Measurements from ENCODE around the gene TSPAN11.

TSPAN11 gene

GRCh38 chr12:30959110-30959710, 32.7 kb downstream of the TSPAN11 start:
- Histone ChIP-seq H3K9me3 (ENCODE audit: control insufficient read depth, low read length) (no peaks in the 10 kb centered on the region), H3K36me3 (ENCODE audit: control insufficient read depth, insufficient read depth, low read length) (no peaks in the 10 kb centered on the region), H3K4me3 (ENCODE audit: extremely low read depth, insufficient read depth, low read length, poor library complexity, severe bottlenecking) (no peak overlapping the region), H3K27ac (ENCODE audit: low read depth, low read length, severe bottlenecking) (no peak overlapping the region), H3K4me1 (ENCODE audit: control insufficient read depth, insufficient read depth, low read length, poor library complexity, severe bottlenecking) (no peaks in the 10 kb centered on the region)
- WGBS, 2 experiments (ENCODE audit: insufficient coverage in 2 of 2), result 89 to 93% methylated on average over 15 to 16 of the region's 16 CpGs

DNA sequence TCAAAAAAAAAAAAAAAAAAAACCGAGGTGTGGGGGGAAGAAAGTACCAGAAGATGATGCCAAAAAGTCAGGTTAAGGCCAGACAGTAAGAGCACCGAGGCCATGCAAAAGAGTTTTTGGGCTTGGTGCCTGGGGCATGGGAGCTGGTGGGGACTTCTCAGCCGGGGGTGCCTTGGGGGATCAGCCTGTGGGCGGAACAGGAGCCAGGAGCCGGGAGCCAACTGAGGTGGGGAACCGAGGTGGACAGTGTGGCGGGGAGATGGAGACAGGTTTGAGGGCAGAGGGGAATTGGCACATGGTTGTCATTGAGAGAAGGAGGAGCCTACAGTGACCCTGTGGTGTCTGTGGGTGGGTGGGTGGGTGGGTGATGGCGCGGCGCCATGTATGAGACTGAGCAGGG, 33.2 kb downstream of the TSPAN11 start:
- WGBS, 2 experiments (ENCODE audit: insufficient coverage in 2 of 2), result 93 to 100% methylated on average over 2 of the region's 10 CpGs
- H3K36me3 ChIP-seq (ENCODE audit: control insufficient read depth, insufficient read depth, low read length), result no peaks in the 10 kb centered on the region

DNA sequence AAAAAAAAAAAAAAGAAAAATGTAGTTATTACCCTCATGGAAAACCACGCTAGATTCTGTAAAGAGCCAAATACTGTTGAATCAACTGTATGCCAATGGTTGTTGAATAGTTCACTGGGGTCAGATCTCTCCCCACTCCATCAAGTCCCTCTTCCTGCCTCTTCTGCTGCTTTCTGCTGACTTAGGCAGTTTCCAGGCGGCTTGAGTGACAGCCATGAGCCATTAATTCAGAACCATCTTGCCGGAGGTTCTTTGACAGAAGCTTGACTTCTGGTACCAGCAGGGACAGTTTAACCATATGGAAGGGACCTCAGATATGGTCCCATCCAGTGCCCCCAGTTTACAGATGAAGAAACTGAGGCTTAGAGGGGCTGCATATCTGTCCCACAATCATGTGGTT, 34.5 kb downstream of the TSPAN11 start:
- WGBS, 2 experiments (ENCODE audit: insufficient coverage in 2 of 2), result 94 to 96% methylated on average over 2 of the region's 3 CpGs
- H3K27ac ChIP-seq (ENCODE audit: low read depth, low read length, severe bottlenecking), result no peak overlapping the region
- H3K4me3 ChIP-seq (ENCODE audit: extremely low read depth, insufficient read depth, low read length, poor library complexity, severe bottlenecking), result no peak overlapping the region
- H3K4me1 ChIP-seq (ENCODE audit: control insufficient read depth, insufficient read depth, low read length, poor library complexity, severe bottlenecking), result no peaks in the 10 kb centered on the region
- no peaks in the 10 kb centered on the region for H3K36me3 ChIP-seq (ENCODE audit: control insufficient read depth, insufficient read depth, low read length)
- no peaks in the 10 kb centered on the region for H3K9me3 ChIP-seq (ENCODE audit: control insufficient read depth, low read length)

More for the DNA sequence above, 33.2 kb downstream of the TSPAN11 start:
- no peaks in the 10 kb centered on the region for H3K4me1 ChIP-seq (ENCODE audit: control insufficient read depth, insufficient read depth, low read length, poor library complexity, severe bottlenecking)
- no peak overlapping the region for H3K27ac ChIP-seq (ENCODE audit: low read depth, low read length, severe bottlenecking)
- no peaks in the 10 kb centered on the region for H3K9me3 ChIP-seq (ENCODE audit: control insufficient read depth, low read length)
- H3K4me3 ChIP-seq (ENCODE audit: extremely low read depth, insufficient read depth, low read length, poor library complexity, severe bottlenecking), result no peak overlapping the region

- Histone ChIP-seq H3K4me1 (ENCODE audit: control insufficient read depth, insufficient read depth, low read length, poor library complexity, severe bottlenecking) (no peaks in the 10 kb centered on the region), H3K36me3 (ENCODE audit: control insufficient read depth, insufficient read depth, low read length) (no peaks in the 10 kb centered on the region), H3K27ac (ENCODE audit: low read depth, low read length, severe bottlenecking) (no peak overlapping the region), H3K4me3 (ENCODE audit: extremely low read depth, insufficient read depth, low read length, poor library complexity, severe bottlenecking) (no peak overlapping the region), H3K9me3 (ENCODE audit: control insufficient read depth, low read length) (no peaks in the 10 kb centered on the region)
- WGBS, 2 experiments (ENCODE audit: insufficient coverage in 2 of 2), result no CpG with 5 or more reads among the region's 2 CpGs
Observed at GRCh38 chr12:30962047-30962446, 35.5 kb downstream of the TSPAN11 start.

DNA sequence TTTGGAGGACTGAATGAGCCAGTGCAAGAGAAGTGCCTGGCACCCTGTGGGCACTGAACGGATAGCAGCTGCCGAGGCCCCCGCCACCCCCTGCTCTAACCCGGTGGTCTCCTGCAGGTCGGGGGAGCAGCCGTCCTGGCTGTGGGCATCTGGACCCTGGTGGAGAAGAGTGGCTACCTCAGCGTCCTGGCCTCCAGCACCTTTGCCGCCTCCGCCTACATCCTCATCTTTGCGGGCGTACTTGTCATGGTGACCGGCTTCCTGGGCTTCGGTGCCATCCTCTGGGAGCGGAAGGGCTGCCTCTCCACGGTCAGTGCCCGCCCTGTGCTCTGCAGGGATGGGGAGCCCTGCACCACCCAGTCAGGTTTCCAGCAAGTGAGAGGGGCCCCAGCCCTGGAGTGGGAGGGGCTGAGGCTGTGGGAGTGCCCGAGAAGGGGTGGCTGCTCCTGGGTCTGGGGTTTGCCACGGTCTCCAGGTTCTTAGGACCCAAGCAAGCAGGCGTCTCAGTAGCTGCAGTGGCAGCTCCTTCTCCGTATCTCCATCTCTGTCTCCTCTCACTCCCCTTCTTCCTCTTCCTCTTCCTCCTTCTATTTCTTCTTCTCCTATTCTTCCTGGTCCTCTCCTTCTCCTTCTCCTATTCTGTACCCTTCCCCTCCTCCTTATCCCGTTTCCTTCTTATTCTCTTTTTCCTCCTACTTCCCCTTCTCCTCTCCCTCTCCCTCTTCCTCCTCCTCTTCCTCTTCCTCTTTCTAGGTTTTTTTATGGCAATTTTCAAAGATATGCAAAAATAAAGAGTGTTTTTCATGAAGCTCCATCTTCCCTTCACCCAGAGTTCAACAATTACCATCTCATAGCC, 37.4 kb downstream of the TSPAN11 start:
- WGBS, 2 experiments (ENCODE audit: insufficient coverage in 2 of 2), result 88 to 93% methylated on average over 20 to 21 of the region's 21 CpGs

DNA sequence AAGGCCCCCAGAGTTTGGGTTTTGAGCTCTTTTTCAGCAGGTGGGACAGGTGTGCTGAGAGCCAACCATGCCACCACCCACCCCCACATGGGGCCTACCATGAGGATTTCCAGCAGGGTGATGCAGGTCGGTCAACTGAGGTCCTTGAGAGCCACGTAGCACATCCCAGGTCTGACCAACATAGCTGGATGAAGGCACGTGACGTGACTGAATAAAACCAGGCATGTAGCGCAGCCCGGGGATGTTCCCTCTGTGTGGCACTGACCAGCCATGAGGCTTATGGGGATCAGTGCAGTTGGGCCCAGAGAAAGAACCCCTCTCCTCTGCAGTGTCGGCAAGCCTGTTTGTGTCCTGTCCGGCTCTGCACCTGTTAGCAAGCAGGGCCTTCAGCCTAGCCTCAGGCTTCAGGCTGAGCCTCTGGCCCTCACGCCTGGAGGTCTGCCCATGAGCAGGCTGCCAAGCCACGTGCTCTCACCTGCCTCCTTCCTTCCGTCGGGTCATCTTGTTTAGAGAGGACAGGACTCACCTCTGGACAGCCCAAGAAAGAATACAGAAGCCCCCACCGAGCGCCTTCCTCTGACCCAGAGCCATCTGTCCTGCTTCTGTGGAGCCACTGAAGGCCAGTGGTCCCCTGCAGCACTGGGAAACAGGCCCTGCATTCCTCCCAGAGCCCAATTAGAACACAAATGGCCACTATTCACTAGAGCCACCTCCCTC, 38.5 kb downstream of the TSPAN11 start:
- Histone ChIP-seq H3K4me3 (ENCODE audit: extremely low read depth, insufficient read depth, low read length, poor library complexity, severe bottlenecking) (no peak overlapping the region), H3K36me3 (ENCODE audit: control insufficient read depth, insufficient read depth, low read length) (no peaks in the 10 kb centered on the region), H3K27ac (ENCODE audit: low read depth, low read length, severe bottlenecking) (no peak overlapping the region), H3K4me1 (ENCODE audit: control insufficient read depth, insufficient read depth, low read length, poor library complexity, severe bottlenecking) (no peaks in the 10 kb centered on the region), H3K9me3 (ENCODE audit: control insufficient read depth, low read length) (no peaks in the 10 kb centered on the region)
- 85 to 91% methylated on average over 14 of the region's 14 CpGs for WGBS, 2 experiments (ENCODE audit: insufficient coverage in 2 of 2)

More for the DNA sequence above, 37.4 kb downstream of the TSPAN11 start:
- no peak overlapping the region for H3K4me3 ChIP-seq (ENCODE audit: extremely low read depth, insufficient read depth, low read length, poor library complexity, severe bottlenecking)
- no peaks in the 10 kb centered on the region for H3K36me3 ChIP-seq (ENCODE audit: control insufficient read depth, insufficient read depth, low read length)
- no peaks in the 10 kb centered on the region for H3K9me3 ChIP-seq (ENCODE audit: control insufficient read depth, low read length)
- H3K4me1 ChIP-seq (ENCODE audit: control insufficient read depth, insufficient read depth, low read length, poor library complexity, severe bottlenecking), result no peaks in the 10 kb centered on the region
- H3K27ac ChIP-seq (ENCODE audit: low read depth, low read length, severe bottlenecking), result no peak overlapping the region

GRCh38 chr12:30965613-30965985, 39.1 kb downstream of the TSPAN11 start:
- H3K4me3 ChIP-seq (ENCODE audit: extremely low read depth, insufficient read depth, low read length, poor library complexity, severe bottlenecking), result no peak overlapping the region
- H3K36me3 ChIP-seq (ENCODE audit: control insufficient read depth, insufficient read depth, low read length), result no peaks in the 10 kb centered on the region
- H3K27ac ChIP-seq (ENCODE audit: low read depth, low read length, severe bottlenecking), result no peak overlapping the region
- no peaks in the 10 kb centered on the region for H3K9me3 ChIP-seq (ENCODE audit: control insufficient read depth, low read length)
- WGBS, 2 experiments (ENCODE audit: insufficient coverage in 2 of 2), result 71 to 85% methylated on average over 3 to 7 of the region's 11 CpGs
- no peaks in the 10 kb centered on the region for H3K4me1 ChIP-seq (ENCODE audit: control insufficient read depth, insufficient read depth, low read length, poor library complexity, severe bottlenecking)

DNA sequence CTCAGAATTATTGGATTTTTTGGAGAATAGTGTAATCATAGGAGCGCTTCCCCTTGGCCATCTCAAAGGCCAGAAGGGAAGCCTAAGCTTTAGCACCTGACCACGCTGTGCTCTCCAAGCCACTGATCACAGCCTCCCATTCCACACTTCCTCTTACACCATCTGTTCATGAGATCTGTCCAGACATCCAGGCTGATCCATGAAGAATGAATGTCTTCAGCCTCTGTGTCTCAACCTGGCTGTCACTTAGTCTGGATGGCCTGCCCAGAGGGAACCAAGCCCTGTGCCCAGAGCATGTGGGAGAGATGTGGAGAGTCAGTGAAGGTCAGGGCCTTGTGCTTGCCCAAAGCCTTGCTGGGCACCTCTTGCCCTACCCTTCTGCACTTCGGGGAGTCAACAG, 40.5 kb downstream of the TSPAN11 start:
- no peak overlapping the region for H3K27ac ChIP-seq (ENCODE audit: low read depth, low read length, severe bottlenecking)
- 79 to 83% methylated on average over 1 to 2 of the region's 3 CpGs for WGBS, 2 experiments (ENCODE audit: insufficient coverage in 2 of 2)
- no peaks in the 10 kb centered on the region for H3K4me1 ChIP-seq (ENCODE audit: control insufficient read depth, insufficient read depth, low read length, poor library complexity, severe bottlenecking)
- H3K4me3 ChIP-seq (ENCODE audit: extremely low read depth, insufficient read depth, low read length, poor library complexity, severe bottlenecking), result no peak overlapping the region
- H3K36me3 ChIP-seq (ENCODE audit: control insufficient read depth, insufficient read depth, low read length), result no peaks in the 10 kb centered on the region
- no peaks in the 10 kb centered on the region for H3K9me3 ChIP-seq (ENCODE audit: control insufficient read depth, low read length)

DNA sequence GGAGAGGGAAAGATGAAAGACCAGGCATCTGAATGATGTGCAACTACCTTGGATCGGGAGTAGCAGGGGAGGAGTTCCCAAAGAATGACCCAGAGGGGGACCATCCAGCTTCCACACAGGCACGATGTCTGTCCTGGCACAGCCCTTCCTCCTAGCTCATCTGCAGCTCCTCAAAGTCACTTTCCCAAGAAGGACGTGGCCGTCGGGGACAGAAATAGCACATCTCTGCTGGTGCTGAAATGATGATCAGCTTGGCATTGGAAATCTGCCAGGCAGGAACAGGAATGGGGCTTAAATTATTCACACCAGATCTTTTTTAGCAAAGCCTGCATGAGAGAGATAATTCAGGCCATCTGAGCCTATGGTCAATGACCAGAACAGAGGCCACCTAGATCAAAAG, 41.7 kb downstream of the TSPAN11 start:
- Histone ChIP-seq H3K27ac (ENCODE audit: low read depth, low read length, severe bottlenecking) (no peak overlapping the region), H3K9me3 (ENCODE audit: control insufficient read depth, low read length) (no peaks in the 10 kb centered on the region), H3K4me1 (ENCODE audit: control insufficient read depth, insufficient read depth, low read length, poor library complexity, severe bottlenecking) (no peaks in the 10 kb centered on the region), H3K4me3 (ENCODE audit: extremely low read depth, insufficient read depth, low read length, poor library complexity, severe bottlenecking) (no peak overlapping the region), H3K36me3 (ENCODE audit: control insufficient read depth, insufficient read depth, low read length) (no peaks in the 10 kb centered on the region)
- 89 to 100% methylated on average over 2 to 4 of the region's 5 CpGs for WGBS, 2 experiments (ENCODE audit: insufficient coverage in 2 of 2)

DNA sequence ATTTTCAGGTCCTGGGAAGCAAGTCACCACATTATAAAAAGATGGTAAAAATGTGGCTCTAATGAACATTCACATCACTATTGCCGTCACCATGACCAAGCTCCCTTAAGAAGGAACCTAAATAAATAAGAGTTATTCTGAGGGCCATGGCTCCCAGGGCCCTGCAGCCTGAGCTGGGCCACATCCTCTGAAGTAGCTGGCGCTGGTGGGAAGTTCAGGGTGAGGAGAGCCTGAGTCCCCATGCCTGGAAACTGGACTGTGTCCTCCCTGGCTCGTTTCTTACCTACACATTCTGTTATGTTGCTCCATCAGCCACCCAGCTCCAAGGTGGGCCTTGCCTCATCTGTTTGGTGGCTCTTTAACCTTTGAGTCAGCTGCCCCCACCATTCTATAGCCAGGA, 42.5 kb downstream of the TSPAN11 start:
- WGBS, 2 experiments (ENCODE audit: insufficient coverage in 2 of 2), result 77 to 82% methylated on average over 2 of the region's 3 CpGs

More for the DNA sequence above, 42.5 kb downstream of the TSPAN11 start:
- Histone ChIP-seq H3K27ac (ENCODE audit: low read depth, low read length, severe bottlenecking) (no peak overlapping the region), H3K36me3 (ENCODE audit: control insufficient read depth, insufficient read depth, low read length) (no peaks in the 10 kb centered on the region), H3K4me1 (ENCODE audit: control insufficient read depth, insufficient read depth, low read length, poor library complexity, severe bottlenecking) (no peaks in the 10 kb centered on the region), H3K9me3 (ENCODE audit: control insufficient read depth, low read length) (no peaks in the 10 kb centered on the region), H3K4me3 (ENCODE audit: extremely low read depth, insufficient read depth, low read length, poor library complexity, severe bottlenecking) (no peak overlapping the region)
